HG03139 (cell line): ENCODE results near the gene LRRC55.
"Not testable (repeated sequence)": the region's sequence is repeated elsewhere in the genome, so short reads cannot be mapped to it uniquely, and the experiment has no call there.

Experiments used
- ATAC-seq: cut with Tn5 transposase; IDR thresholded peaks from one replicate; pipeline ENCODE4 v1.9.1; 2021; ENCODE audit not compliant: unreplicated experiment

The LRRC55 gene

DNA sequence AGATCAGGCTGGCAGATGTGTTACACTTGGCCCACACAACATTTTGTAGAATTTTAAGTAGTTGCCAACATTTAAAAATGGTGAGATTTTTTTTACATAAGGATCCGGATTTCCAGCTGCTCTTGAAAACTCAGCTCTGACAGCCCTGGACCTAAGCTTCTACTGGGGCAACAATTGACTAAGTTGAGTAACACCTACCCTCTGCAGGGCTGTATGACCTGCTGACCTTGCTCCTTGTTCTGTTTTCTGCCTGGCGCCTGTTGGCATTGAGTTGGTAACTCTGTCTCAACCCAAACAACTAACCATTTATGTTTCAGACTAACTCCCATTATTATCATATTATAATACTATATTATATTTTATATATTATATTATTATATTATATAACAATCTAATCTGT lies 21.1 kb upstream of the LRRC55 start:
- no peak for ATAC-seq

DNA sequence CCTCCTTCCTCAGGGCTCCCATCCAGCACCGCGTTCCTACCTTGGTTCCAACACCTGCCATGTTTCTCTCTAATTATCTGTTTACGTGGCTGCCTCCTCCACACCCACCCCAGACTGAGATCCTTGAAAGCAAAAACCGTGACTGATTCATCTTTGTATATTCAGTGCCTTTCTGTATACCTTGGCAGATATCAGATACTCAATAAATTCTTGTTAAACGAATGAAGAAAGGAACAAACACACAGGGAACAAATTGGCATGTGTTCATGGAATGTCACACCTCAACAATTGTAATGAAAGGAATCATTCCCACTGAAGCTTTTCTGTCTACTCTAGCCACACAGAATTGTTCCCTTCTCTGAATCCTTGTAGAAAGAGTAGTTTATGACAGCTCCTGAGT lies 20.4 kb upstream of the LRRC55 start:
- ATAC-seq, result no peak

DNA sequence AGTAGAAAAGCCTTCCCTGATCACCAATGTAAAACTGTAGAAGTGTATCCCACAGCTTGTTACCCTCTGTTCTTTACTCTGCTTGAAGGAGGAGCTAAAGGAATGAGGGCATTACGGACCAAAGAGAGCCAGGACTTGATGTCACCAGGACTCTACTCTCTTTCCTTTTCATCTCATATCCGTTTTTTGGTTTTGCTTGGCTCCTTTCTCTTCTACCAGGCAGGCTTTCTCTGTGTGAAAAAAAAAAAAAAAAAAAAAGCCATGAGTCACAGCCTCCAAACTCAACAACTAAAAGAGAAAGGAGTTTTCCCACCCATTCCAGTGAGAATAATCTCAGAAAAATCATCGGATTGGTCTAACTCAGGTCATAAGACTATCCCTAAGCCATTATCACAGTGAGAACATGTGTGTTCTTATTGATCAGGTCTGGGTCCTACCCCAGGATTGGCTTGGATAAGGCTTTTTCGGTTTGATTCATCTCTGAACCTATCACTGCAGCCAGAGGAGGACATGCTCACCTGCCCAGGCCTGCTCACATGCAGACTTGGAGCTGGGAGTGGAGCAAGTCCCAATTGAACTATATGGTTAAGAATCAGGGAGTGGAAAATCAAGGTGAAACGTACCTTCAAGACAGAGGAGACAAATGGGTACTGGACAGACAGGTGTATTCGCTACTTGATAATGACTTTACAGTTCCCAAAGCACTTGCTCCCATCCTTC lies 19.4 kb upstream of the LRRC55 start:
- ATAC-seq, result no peak

DNA sequence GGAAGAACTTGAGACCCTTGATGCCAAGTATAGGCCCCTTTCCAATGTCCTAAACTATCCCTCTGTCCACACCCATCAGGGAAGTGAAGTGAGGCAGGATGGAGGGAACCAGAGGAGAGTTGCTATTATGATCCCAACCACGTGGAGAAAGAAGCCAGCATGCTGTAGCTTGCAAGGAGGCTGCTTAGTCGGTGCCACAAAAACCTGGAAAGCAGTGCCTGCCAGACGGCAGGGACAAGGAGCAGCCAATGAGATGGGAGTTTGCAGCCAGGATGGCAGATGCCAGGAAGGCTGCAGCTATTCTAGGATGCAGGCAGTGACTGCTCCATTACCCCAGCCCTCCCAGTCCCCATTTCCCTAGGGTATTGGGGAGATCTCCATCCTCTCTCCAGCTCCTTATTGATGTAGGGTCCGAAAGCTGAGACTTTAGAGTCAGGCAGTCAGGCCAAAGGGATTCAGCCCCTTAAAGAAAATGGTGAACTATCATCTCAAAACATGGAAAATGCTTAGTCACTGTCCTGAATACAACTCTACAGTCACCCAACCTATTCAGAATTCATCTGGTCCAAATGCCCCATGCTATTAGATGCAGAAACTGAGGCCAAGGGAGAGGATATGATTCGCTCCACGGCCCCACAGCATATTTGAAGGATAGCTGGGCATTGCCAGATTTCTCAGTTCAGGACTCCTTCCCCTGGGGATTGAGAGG lies 18.4 kb upstream of the LRRC55 start:
- no peak for ATAC-seq

DNA sequence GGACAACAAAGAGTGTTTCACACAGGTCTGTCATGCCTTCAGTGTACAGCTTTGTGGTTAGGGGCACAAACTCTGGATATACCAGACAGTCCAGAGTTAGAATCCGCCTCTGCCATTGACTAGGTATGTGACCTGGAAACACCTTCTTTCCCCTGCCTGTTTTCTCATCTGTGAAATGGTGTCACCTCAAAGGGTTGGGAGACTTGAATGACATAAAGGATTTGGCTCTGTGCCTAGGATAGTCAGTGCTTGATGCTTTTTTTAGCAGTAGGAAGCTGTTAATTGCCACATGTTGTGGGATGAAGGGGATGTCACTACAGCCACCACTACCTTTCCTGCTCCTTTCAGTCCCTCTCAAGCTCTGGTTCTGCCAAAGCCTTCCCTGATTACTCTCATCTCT lies 17.4 kb upstream of the LRRC55 start:
- ATAC-seq, result no peak

DNA sequence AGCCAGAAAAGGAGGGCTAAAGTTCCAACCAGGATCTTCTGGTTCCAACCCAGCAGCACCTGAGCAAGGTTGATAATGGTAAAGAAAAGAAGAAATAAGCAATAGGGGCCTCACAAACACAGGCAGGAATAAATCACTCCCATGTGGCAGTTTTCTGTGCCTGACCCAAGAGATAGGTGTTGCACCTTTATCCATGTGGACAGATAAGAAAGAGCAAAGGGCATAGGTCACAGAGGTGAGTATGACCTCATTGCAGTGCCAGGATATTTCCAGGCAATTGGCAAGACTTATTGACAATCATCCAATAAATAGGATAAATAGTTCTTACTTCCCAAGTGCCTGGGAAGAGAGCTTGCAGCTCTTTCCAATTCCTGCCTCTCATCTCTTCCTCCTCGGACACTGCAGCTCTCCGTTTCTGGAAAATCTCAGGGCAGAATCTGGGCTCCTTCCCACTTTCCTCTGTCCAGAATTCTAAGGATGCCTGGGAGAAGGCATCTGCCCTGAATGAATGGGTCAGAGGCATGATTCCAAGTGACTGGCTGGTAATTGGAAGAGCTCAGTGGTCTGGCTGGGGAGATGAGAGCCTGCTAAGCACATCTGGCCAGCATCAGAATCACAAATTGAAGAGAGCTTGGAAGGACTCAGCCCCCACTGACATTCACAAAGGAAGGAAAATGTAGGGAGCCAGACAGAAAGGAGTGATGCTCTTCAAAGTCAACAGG lies 14.5 kb upstream of the LRRC55 start:
- no peak for ATAC-seq

DNA sequence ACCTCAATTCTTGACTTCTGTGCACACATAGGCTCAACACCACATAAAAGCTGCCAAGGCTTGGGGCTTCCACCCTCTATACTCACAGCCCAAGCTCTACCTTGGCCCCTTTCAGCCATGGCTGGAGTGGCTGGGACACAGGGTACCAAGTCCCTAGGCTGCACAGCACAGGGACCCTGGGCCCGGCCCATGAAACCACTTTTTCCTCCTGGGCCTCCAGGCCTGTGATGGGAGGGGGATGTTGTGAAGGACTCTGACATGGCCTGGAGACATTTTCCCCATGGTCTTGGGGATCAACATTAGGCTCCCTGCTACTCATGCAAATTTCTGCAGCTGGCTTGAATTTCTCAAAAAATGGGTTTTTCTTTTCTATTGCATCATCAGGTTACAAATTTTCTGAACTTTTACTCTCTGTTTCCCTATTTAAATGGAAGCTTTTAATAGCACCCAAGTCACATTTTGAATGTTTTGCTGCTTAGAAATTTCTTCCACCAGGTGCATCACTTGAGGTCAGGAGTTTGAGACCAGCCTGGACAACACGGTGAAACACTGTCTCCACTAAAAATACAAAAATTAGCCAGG lies 11.9 kb upstream of the LRRC55 start:
- not testable (repeated sequence) for ATAC-seq

DNA sequence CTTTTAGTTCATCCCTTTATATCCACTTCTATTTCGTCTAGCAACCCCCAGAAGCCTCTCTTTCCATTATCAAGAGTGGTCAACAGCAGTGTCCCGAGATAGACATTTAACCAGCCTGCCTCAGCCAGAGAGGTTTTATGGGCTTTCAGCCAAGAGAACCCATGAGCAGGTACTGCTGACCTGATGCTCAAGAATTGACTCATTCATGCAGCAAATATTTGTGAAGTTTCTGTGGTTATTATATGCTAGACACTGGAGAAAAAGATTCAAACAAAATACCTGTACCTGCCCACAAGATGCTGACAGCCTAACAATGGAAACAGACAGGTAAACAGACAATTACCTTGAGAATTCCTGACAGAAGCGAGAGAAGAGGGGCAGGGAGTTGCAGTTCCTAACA lies 9.7 kb upstream of the LRRC55 start:
- no peak for ATAC-seq

DNA sequence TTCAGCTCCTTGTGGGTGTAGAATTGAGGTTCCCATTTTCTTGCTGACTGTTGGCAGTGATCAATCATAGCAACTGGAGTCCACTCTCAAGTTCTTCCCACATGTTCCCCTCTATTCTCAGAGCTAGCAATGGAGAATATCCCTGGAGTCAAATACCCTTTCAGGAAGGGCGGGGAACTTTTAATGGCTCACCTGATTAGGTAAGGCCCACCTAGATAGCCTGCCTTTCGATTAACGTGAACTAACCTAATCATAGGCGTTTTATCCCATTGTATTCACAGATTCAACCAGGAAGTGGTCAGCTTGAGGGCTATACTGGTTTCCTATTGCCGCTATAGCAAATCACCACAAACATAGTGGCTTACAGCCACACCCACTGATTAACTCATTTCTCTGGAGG lies 7.1 kb upstream of the LRRC55 start:
- no peak for ATAC-seq

DNA sequence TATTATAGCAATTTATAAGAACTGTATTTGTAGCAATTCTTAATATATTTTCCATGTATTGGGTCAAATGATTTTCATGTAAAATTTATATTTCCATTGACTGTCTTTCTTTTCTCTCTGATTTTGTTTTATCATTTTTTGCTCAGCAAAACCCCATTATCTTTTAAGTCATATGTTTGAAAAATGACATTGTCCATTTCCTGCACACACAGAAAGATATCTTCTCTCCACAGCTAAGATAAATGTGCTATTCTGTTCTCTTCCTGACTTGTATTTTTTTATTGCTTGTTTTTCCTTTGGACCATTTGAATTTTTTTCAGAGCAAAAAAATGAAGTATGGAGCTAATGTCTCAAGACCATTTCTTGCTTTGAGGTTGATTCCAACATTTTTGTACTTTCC lies 6.3 kb upstream of the LRRC55 start:
- no peak for ATAC-seq

DNA sequence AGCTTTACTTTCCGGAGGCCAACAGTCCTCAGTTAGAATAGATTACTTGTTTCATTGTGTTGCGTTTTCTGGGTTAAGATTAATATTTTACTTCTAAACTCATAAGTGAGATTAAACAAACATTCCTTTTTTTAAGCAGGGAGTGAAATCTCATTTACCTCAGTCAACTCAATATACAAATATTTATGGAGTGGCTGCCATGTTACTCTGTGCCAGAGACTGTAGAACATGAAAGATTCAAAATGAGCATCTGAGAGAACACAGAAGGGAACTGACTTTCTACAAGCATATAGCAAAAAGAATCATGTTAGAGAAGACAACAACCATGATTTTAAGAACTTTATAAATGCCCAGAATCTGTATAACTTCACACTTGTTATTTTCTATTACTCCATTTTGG lies 3.4 kb upstream of the LRRC55 start:
- ATAC-seq, result no peak

DNA sequence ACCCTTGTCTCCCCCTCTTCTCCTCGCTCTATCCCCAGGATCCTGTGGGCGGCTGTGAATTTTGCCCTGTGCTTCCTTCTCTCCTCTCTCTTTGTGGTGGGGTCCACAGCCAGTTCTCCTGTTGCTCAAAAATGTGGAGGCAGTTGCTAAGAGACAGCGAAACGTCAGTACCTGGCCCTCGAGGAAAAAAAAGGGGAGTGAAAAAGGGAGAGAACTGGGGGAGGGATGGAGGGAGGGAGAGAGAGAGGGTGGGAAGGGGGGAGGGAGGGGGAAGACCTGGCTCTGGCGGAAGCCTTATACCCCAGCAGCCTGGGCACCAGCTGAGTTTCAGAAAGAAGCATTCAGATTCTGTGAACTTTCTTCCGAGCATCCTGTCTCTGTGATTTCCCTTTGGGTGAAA lies 2.1 kb upstream of the LRRC55 start:
- no peak for ATAC-seq

DNA sequence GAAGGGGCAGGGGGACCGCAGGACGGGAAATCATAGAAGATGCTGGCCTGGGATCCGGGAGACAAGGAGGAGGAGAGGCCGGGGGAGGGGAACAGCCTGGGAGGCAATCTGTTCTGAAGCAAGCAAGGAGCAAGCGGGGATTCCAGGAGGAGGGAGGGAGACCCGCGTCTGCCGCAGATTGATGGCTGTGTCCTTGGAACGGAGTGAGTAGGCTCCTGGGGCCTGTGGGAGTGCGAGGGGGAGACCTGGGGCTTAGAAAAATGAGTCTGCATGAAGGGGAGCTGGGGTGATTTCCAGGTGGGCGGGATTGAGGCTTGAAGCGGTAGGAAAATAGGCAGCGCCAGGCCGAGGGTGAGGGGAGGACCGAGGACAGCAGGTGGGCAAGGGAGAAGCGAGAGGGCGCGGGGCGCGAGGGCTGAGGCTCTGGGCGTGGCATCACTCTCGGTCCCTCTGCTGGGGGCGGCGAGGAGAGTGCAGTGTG lies 1.6 kb upstream of the LRRC55 start:
- no peak for ATAC-seq

DNA sequence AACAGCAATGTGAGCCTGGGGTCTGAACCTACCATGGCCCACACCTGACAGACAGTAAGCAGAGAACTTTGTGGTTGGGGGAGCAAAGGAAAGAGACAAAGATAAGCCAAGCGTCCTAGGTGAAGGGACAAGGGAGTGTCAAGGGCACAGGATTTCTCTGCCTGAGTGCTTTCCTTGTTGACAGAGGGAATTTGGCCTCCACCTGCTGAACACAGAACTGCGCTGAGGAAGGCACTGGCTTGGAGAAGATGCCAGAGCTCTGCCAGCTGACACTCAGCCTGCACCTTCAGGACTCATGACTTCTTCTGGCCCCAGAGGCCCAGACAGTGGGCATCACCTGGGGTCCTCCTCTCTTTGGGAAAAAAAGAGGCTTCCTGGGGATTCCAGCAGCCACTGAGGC lies 789 bp upstream of the LRRC55 start:
- ATAC-seq, result no peak

DNA sequence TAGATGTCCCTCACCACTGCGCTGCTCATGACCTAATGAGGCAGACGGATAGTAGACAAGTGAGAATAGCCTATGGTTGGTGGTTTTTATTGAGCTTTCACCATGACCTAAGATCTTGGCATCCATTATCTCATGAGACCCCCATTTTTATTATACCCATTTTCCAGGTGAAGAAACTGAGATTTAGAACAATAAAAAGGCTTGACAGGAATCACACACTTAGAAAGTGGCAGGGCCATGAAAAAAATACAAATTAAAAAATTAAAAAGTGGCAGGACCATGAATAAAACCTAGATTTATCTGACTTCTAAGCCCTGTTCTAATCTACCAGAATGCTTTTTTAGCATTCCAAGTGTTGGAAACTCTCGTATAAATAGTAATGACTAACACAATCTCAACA lies 1.1 kb downstream of the LRRC55 start:
- no peak for ATAC-seq

DNA sequence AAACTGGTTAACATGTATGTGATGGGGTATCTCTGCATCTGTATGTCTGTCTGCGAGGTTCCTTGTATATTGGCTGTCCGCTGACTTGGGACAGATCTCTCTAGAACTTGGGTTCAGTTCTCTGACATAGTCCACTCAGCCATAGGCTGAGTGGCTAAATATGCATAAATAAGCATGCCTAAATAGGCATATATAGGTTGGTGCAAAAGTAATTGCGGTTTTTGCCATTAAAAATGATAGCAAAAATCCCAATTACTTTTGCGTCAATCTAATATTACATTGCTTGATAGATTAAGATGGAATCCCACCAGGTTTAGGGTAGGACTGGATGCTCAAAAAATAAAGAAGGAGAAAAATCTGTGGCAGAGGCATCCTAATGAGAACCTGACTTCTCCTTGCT lies 8.8 kb downstream of the LRRC55 start:
- no peak for ATAC-seq

DNA sequence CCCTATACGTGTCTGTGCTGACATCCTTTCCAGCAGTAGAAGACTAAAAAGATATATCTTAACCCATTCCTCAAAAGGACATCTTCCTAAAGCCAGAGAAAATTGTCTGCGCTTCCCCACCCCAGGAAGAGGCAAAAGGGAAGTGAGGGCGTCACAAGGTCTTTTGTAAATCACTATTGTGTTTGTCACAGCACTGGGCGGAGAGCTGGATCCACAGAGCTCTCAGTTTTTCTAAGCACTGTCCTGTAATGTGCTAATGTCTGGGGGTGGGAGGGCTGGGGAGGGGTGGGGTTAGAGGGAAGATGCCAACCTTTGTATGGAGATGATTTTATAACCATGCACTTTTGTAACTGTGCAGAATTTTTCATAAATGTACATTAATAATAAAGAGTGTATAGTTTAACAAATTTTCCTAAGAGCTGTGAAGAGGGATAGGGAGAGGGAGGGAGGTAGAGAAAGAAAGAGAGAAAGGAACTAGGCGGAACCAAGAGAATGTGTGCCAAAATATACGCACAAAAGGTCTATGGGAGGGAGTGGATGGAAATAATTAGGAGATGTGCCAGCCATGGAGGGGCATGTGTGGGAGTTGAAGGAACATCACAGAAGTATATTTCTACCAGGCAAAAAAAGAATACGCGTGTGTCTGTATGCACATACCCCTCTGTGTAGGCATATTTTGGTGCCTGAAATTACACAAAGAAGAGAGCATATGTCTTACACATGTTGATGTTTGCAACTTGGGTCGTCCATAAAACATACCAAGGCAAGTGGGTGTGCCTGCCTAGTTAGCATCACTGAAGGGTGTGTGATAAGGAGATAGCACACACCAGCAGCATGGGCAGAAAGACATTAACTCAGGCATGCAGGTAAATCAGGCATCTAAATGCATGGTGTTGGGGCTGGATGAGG lies 9.8 kb downstream of the LRRC55 start:
- no peak for ATAC-seq

DNA sequence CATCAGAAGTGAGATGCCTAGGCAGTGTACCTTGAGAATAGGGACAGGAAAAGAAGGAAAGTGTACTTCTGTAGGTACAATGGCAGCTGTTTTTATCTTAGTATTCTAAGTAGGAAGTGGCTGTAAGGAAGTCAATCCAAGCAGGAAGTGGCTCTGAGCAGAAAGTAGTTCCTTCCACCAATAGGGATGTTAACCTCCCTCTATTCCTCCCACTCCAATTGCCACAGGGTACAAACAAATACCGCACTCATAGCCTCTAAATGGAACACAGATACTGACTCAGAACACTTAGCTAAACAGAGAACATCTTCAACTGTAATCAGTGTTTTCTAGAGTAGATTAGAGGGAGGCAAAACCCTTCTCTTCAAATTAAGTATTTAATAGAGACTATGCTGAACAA lies 10.6 kb downstream of the LRRC55 start:
- no peak for ATAC-seq

DNA sequence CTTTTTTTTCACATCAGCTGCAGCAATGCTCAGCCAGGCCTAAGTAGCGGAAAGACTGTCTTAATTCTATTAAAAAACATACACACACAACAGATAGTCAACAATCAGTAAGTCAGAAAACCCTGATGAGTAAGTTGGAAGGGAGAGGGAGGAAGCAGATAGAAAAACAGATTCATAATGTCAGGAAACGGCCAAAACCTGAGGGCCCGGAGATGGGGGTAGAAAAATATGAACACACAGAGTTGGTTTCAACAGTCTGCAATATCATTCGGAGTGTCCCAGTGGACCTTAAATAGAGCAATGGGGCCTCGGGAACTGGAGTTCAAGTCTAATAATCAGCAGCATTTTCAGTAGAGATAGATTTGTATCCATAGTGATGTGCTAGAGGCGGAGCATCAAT lies 14.8 kb downstream of the LRRC55 start:
- ATAC-seq, result no peak

DNA sequence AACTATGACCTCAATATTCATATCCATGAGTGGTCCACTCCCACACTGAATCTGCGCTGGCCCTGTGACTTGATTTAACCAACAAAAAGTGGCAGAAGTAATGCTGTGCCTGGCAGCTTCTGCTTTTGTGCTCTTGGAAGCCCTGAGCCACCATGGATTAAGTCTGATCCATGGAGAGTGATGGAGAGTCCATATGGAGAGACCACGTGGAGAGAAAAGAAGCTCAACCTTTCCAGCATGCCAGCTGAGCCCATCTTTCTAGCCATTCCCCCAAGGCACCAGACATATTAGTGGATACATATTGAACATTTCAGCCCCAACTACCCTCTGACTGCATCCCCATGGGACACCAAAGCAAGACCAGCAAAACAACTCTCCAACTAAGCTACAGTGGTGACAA lies 16.0 kb downstream of the LRRC55 start:
- ATAC-seq, result no peak

DNA sequence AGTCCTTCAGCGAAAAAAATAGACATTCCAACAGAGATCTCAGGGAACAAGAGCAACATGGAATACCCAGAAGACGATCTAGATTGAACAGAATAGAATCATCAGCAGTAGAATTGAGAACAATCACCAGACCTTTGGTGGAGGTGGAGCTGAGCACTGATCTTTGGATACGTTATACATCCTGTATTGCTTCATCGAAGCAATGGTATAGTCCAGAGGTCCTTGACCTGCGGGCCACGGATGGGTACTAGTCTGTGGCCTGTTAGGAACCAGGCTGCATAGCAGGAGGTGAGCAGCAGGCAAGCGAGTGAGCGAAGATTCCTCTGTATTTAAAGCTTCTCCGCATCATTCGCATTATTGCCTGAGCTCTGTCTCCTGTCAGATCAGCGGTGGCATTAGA lies 17.6 kb downstream of the LRRC55 start:
- no peak for ATAC-seq
